CD14-positive monocyte (primary cell): ENCODE results near the gene LMAN1. TPM values are rescaled to one million over a fixed set of nuclear protein-coding genes. Genes with fewer than 3 reads are reported as not detected.
A peak's percentile ranks its signal among the peaks of the same experiment; 100 is the strongest.

ENCODE experiments used
- DNase-seq, 3 donors: peaks; one replicate each; pipeline ENCODE4 v3.0.0-alpha.2; 2011 to 2022
- H2AFZ ChIP-seq: 2 replicates; pipeline ENCODE4 v1.6.0; 2012; ENCODE audit warnings: mild to moderate bottlenecking, low read depth, low read length, inconsistent platforms; ENCODE audit not compliant: insufficient read depth, poor library complexity, severe bottlenecking
- H3K27ac ChIP-seq, 2 donors: 1 replicate in 1 of 2; 2 replicates in 1 of 2; pipeline ENCODE4 v1.5.1; 2012 to 2013; ENCODE audit warnings: low read length in 2 of 2, control low read depth in 1 of 2, inconsistent platforms in 1 of 2, low read depth in 1 of 2, mild to moderate bottlenecking in 1 of 2
- H3K27me3 ChIP-seq, 2 donors: one replicate each; pipeline versions ENCODE4 v1.6.0 to v1.6.1; 2011 to 2013; ENCODE audit warnings: low read length in 2 of 2; ENCODE audit not compliant: control insufficient read depth in 2 of 2, insufficient read depth in 2 of 2
- H3K36me3 ChIP-seq, 2 donors: replicated peaks in 1 of 2; 1 replicate in 1 of 2; 2 replicates in 1 of 2; pipeline versions ENCODE4 v1.5.1 to v1.6.1; 2012 to 2013; ENCODE audit warnings: low read length in 2 of 2, control low read depth in 1 of 2, inconsistent platforms in 1 of 2, mild to moderate bottlenecking in 1 of 2; ENCODE audit not compliant: insufficient read depth in 2 of 2, control insufficient read depth in 1 of 2
- H3K4me1 ChIP-seq, 2 donors: 1 replicate in 1 of 2; 2 replicates in 1 of 2; pipeline versions ENCODE4 v1.5.1 to v1.6.1; 2012 to 2013; ENCODE audit warnings: low read length in 2 of 2, control low read depth in 1 of 2, inconsistent platforms in 1 of 2, mild to moderate bottlenecking in 1 of 2, moderate library complexity in 1 of 2; ENCODE audit not compliant: insufficient read depth in 2 of 2, control insufficient read depth in 1 of 2
- H3K4me2 ChIP-seq: replicated peaks from 2 replicates; pipeline ENCODE3; 2012; ENCODE audit warnings: low read length, moderate library complexity, mild to moderate bottlenecking; ENCODE audit not compliant: poor library complexity, severe bottlenecking; ENCODE audit errors: extremely low read depth
- H3K4me3 ChIP-seq, 3 experiments: fragments of 200-600 bp in 1 of 3; sonication (generic) in 1 of 3; replicated peaks in 1 of 3; 1 replicate in 2 of 3; 2 replicates in 1 of 3; pipeline ENCODE4 v1.5.1; 2011 to 2013; ENCODE audit warnings: low read length in 3 of 3, mild to moderate bottlenecking in 3 of 3, control low read depth in 2 of 3, low read depth in 2 of 3, inconsistent platforms in 1 of 3, moderate library complexity in 1 of 3
- H3K79me2 ChIP-seq: 2 replicates; pipeline ENCODE4 v1.6.0; 2012; ENCODE audit warnings: mild to moderate bottlenecking, control low read depth, inconsistent platforms, low read length, moderate library complexity; ENCODE audit not compliant: insufficient read depth
- H3K9ac ChIP-seq: 2 replicates; pipeline ENCODE4 v1.6.0; 2017; ENCODE audit warnings: low read length, mild to moderate bottlenecking; ENCODE audit not compliant: insufficient read depth, poor library complexity, severe bottlenecking
- H3K9me3 ChIP-seq, 2 donors: replicated peaks in 1 of 2; 1 replicate in 1 of 2; 2 replicates in 1 of 2; pipeline versions ENCODE4 v1.5.1 to v1.6.1; 2012 to 2013; ENCODE audit warnings: low read length in 2 of 2, control low read depth in 1 of 2; ENCODE audit not compliant: control insufficient read depth in 1 of 2, insufficient read depth in 1 of 2
- H4K20me1 ChIP-seq: 2 replicates; pipeline ENCODE4 v1.6.0; 2012; ENCODE audit warnings: mild to moderate bottlenecking, low read length, control low read depth, moderate library complexity; ENCODE audit not compliant: insufficient read depth
- H3K27ac Mint-ChIP-seq, 7 donors: one replicate each; pipeline ENCODE4 v1.8.0; 2020; ENCODE audit warnings: mild to moderate bottlenecking in 7 of 7, mixed read lengths in 7 of 7, moderate library complexity in 6 of 7, inconsistent platforms in 2 of 7
- H3K27me3 Mint-ChIP-seq, 3 donors: one replicate each; pipeline ENCODE4 v1.8.0; 2021 to 2022; ENCODE audit warnings: low read depth in 3 of 3, mild to moderate bottlenecking in 3 of 3, mixed read lengths in 3 of 3, moderate library complexity in 3 of 3, inconsistent platforms in 1 of 3
- H3K36me3 Mint-ChIP-seq, 2 donors: one replicate each; pipeline ENCODE4 v1.8.0; 2020; ENCODE audit warnings: mixed read lengths in 2 of 2, inconsistent platforms in 1 of 2, mild to moderate bottlenecking in 1 of 2
- H3K4me1 Mint-ChIP-seq: one replicate; pipeline ENCODE4 v1.8.0; 2020; ENCODE audit warnings: mild to moderate bottlenecking, mixed read lengths
- H3K4me3 Mint-ChIP-seq, 2 donors: one replicate each; pipeline ENCODE4 v1.8.0; 2020; ENCODE audit warnings: mild to moderate bottlenecking in 2 of 2, mixed read lengths in 2 of 2, moderate library complexity in 1 of 2
- H3K9me3 Mint-ChIP-seq, 7 donors: one replicate each; pipeline ENCODE4 v1.8.0; 2020 to 2022; ENCODE audit warnings: mixed read lengths in 7 of 7, mild to moderate bottlenecking in 6 of 7, moderate library complexity in 6 of 7, inconsistent platforms in 2 of 7
- WGBS: methylation state at CpG from one replicate; pipeline ENCODE4 v1.1.5; 2013; ENCODE audit warnings: missing lambda C conversion rate; ENCODE audit not compliant: insufficient coverage; 5-methylcytosine and 5-hydroxymethylcytosine counted together
- intact Hi-C, 2 donors: fragments of 100-400 bp; cut with micrococcal nuclease; formaldehyde crosslinking; loops; one replicate each; pipeline versions ENCODE4 v1.15.0 to v1.15.1; 2023
- polyA plus RNA-seq, 3 donors: library from polyadenylated mRNA; depleted of rRNA in 1 of 3; unstranded in 2 of 3; stranded (reverse) in 1 of 3; fragments of 300-500 nt in 2 of 3; fragments of >200 nt in 1 of 3; fragmentation: Illumina TruSeq in 2 of 3; gene quantifications; 1 replicate in 2 of 3; 2 replicates in 1 of 3; pipeline ENCODE4 v1.2.3, GENCODE V29; 2012 to 2021
- TF ChIP-seq, protein P1 (sequence below): fragments of 200-600 bp; IDR thresholded peaks from one replicate; pipeline ENCODE4 v1.8.0; 2022; ENCODE audit warnings: antibody characterized with exemption, mild to moderate bottlenecking

LMAN1 gene
- polyA plus RNA-seq, 3 donors, result 4.7 to 10.9 (median 7.6) TPM

DNA sequence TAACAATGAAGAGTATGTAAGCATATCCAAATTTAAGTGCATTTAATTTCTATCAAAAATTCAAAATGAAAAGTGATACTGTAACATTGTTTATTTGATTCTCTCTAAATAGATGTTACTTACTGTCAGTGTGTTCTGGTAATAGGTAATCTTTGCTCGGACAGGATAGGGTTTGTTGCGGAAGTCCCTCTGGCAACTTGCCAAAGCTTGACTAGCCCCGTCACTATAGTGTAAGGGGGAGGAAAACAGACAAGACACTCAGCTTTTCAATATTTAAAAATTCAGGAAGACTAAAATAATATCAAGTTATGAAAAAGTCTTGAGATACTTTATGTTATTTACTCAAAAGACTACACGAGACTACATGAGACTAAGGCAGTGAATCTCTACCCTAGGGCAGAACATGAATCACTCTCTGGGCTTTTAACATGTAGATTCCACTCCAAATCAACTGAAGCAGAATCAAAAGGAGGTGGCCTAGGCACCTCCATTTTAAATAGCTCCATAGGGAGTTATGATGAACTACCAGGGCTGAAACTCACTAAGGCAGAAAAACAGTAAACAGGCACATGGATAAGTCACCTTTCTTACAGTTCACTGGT is 5.9 kb downstream of the LMAN1 start:
- no peak for DNase-seq
- Histone ChIP-seq H3K9ac (no peak overlapping the region), H3K4me3 (no peak overlapping the region), H3K4me1 (peaks cover 0 to 3% of the 10 kb centered on the region in 2 donors), H3K79me2 (no peaks in the 10 kb centered on the region), H2AFZ (no peak overlapping the region), H3K36me3 (peaks cover 16 to 67% of the 10 kb centered on the region in 2 donors), H4K20me1 (no peaks in the 10 kb centered on the region), H3K27me3 (no peaks in the 10 kb centered on the region), H3K4me2 (no peak overlapping the region), H3K9me3 (no peaks in the 10 kb centered on the region), H3K27ac (no peak overlapping the region)
- WGBS, result no CpG with 5 or more reads among the region's 4 CpGs
- Mint-ChIP-seq H3K9me3 (no peaks in the 10 kb centered on the region), H3K4me3 (no peak overlapping the region), H3K27me3 (no peaks in the 10 kb centered on the region), H3K36me3 (peaks cover 43 to 53% of the 10 kb centered on the region in 2 donors), H3K27ac (no peak overlapping the region), H3K4me1 (peaks cover 11% of the 10 kb centered on the region)
- intact Hi-C loops, result no loop called here
- TF ChIP-seq, protein P1, sequence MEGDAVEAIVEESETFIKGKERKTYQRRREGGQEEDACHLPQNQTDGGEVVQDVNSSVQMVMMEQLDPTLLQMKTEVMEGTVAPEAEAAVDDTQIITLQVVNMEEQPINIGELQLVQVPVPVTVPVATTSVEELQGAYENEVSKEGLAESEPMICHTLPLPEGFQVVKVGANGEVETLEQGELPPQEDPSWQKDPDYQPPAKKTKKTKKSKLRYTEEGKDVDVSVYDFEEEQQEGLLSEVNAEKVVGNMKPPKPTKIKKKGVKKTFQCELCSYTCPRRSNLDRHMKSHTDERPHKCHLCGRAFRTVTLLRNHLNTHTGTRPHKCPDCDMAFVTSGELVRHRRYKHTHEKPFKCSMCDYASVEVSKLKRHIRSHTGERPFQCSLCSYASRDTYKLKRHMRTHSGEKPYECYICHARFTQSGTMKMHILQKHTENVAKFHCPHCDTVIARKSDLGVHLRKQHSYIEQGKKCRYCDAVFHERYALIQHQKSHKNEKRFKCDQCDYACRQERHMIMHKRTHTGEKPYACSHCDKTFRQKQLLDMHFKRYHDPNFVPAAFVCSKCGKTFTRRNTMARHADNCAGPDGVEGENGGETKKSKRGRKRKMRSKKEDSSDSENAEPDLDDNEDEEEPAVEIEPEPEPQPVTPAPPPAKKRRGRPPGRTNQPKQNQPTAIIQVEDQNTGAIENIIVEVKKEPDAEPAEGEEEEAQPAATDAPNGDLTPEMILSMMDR, result no peak

DNA sequence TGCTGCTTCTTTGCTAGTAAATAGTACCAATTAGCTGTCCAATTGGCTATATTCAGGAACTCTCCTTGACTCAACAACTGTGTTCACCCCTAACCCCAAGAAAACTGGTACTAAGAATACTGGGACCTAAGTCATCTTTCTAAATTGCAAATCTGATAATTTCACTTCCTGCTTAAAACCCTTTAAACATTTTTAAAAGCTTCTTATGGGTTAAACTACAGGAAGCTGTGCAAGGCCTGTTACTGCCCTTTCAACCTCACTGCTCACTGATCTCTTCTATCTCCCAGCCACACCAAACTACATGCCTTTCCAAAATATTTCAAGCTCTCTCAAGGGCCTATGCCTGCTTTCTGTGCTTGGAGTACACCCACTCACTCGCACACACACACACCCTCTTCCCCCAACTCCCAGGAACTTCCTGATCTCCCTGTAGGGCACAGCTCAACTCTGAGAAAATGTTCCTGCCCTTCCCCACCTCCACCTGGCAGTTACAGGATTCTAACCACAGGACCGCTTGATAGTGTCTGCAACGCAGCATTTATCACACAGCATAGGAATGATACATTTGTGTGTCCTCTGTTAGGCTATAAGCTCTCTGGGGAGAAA is 6.7 kb downstream of the LMAN1 start:
- H2AFZ ChIP-seq, result no peak overlapping the region
- Mint-ChIP-seq H3K36me3 (peaks cover 48 to 61% of the 10 kb centered on the region in 2 donors), H3K9me3 (no peaks in the 10 kb centered on the region), H3K4me3 (no peak overlapping the region), H3K4me1 (peaks cover 7% of the 10 kb centered on the region), H3K27ac (peak overlapping the region in 1 of 7 donors; percentile 10), H3K27me3 (no peaks in the 10 kb centered on the region)
- no peak overlapping the region for H3K27ac ChIP-seq
- no peaks in the 10 kb centered on the region for H3K27me3 ChIP-seq
- TF ChIP-seq, protein P1, result no peak
- no peak overlapping the region for H3K4me3 ChIP-seq
- no peak for DNase-seq
- intact Hi-C loops, result no loop called here
- no peaks in the 10 kb centered on the region for H3K79me2 ChIP-seq
- no peak overlapping the region for H3K4me2 ChIP-seq
- no peaks in the 10 kb centered on the region for H3K4me1 ChIP-seq
- H3K9me3 ChIP-seq, result no peaks in the 10 kb centered on the region
- peaks cover 17 to 73% of the 10 kb centered on the region in 2 donors for H3K36me3 ChIP-seq
- H3K9ac ChIP-seq, result no peak overlapping the region
- H4K20me1 ChIP-seq, result no peaks in the 10 kb centered on the region
- WGBS, result 91% methylated on average over 1 of the region's 3 CpGs
